H1 (cell line): ENCODE data around the gene SPPL3. TPM values are rescaled to one million over a fixed set of nuclear protein-coding genes. Genes with fewer than 3 reads are reported as not detected.

Source experiments
- CTCF ChIA-PET: fragments of 300-600 bp; sonication (Branson Sonifier 250); formaldehyde crosslinking; loops from one replicate; lab custom pipeline; 2021; ENCODE audit not compliant: partially characterized antibody; lab: Charles Lee
- POLR2A ChIA-PET: fragments of 300-600 bp; sonication (Branson Sonifier 250); formaldehyde crosslinking; loops from one replicate; lab custom pipeline; 2021; ENCODE audit warnings: inconsistent platforms; ENCODE audit not compliant: partially characterized antibody; lab: Charles Lee
- DNase-seq, 2 experiments: peaks; one replicate each; pipeline versions ENCODE4 v3.0.0 to v3.0.0-alpha.2; 2010 to 2022; ENCODE audit warnings: low spot score in 2 of 2, low read depth in 1 of 2, mixed read lengths in 1 of 2
- FAIRE-seq: peaks from 2 replicates; lab custom pipeline; 2011; peaks lifted over from hg19 to GRCh38; lab: Jason Lieb, UNC
- H2AFZ ChIP-seq: 2 replicates; pipeline ENCODE4 v1.8.1; 2012; ENCODE audit warnings: low read length, inconsistent platforms
- H2AK5ac ChIP-seq: 2 replicates; pipeline ENCODE4 v1.6.1; 2013; ENCODE audit warnings: low read depth, low read length
- H2BK120ac ChIP-seq: replicated peaks from 2 replicates; pipeline ENCODE3; 2013; ENCODE audit warnings: low read depth, low read length, inconsistent platforms
- H2BK12ac ChIP-seq: 2 replicates; pipeline ENCODE4 v1.6.1; 2013; ENCODE audit warnings: low read depth, low read length
- H2BK15ac ChIP-seq: 2 replicates; pipeline ENCODE4 v1.6.1; 2013; ENCODE audit warnings: low read length
- H2BK20ac ChIP-seq: 2 replicates; pipeline ENCODE4 v1.6.1; 2013; ENCODE audit warnings: low read length
- H2BK5ac ChIP-seq: 2 replicates; pipeline ENCODE4 v1.6.1; 2013; ENCODE audit warnings: low read depth, low read length
- H3K14ac ChIP-seq: 2 replicates; pipeline ENCODE4 v1.6.1; 2013; ENCODE audit warnings: inconsistent platforms; ENCODE audit not compliant: insufficient read length
- H3K18ac ChIP-seq: 2 replicates; pipeline ENCODE4 v1.6.1; 2013; ENCODE audit warnings: low read length; ENCODE audit errors: extremely low read depth
- H3K23ac ChIP-seq: 2 replicates; pipeline ENCODE4 v1.6.1; 2013; ENCODE audit warnings: inconsistent platforms; ENCODE audit not compliant: insufficient read length
- H3K23me2 ChIP-seq: 2 replicates; pipeline ENCODE4 v1.6.1; 2013; ENCODE audit warnings: low read depth, low read length
- H3K27ac ChIP-seq: 2 replicates; pipeline ENCODE4 v1.6.1; 2011; ENCODE audit warnings: low read depth, low read length, inconsistent platforms
- H3K27me3 ChIP-seq, 4 experiments: replicated peaks in 1 of 4; 1 replicate in 1 of 4; 2 replicates in 3 of 4; pipeline versions ENCODE4 v1.6.1 to v1.8.1; 2011 to 2013; ENCODE audit warnings: low read length in 3 of 4, mild to moderate bottlenecking in 3 of 4, inconsistent platforms in 2 of 4, mixed read lengths in 2 of 4, moderate library complexity in 1 of 4; ENCODE audit not compliant: control insufficient read depth in 3 of 4, insufficient read depth in 3 of 4; ENCODE audit errors: extremely low read depth in 1 of 4
- H3K36me3 ChIP-seq, 4 experiments: 2 replicates each; pipeline versions ENCODE4 v1.6.1 to v1.8.1; 2011 to 2013; ENCODE audit warnings: mild to moderate bottlenecking in 4 of 4, low read length in 3 of 4, moderate library complexity in 2 of 4, control low read depth in 1 of 4, inconsistent platforms in 1 of 4; ENCODE audit not compliant: insufficient read depth in 4 of 4, control insufficient read depth in 2 of 4
- H3K4ac ChIP-seq: replicated peaks from 2 replicates; pipeline ENCODE3; 2013; ENCODE audit warnings: low read length, low read depth, mixed read lengths, inconsistent platforms; ENCODE audit not compliant: insufficient read length
- H3K4me1 ChIP-seq, 4 experiments: replicated peaks in 1 of 4; 1 replicate in 1 of 4; 2 replicates in 3 of 4; pipeline versions ENCODE4 v1.6.1 to v1.8.1; 2011 to 2013; ENCODE audit warnings: low read length in 3 of 4, inconsistent platforms in 2 of 4, mixed read lengths in 1 of 4; ENCODE audit not compliant: insufficient read depth in 4 of 4, control insufficient read depth in 3 of 4
- H3K4me2 ChIP-seq, 2 experiments: 2 replicates each; pipeline versions ENCODE4 v1.6.1 to v1.8.1; 2011 to 2013; ENCODE audit warnings: low read depth in 2 of 2, low read length in 2 of 2, control low read depth in 1 of 2, inconsistent platforms in 1 of 2, mild to moderate bottlenecking in 1 of 2; ENCODE audit not compliant: insufficient read depth in 1 of 2
- H3K4me3 ChIP-seq, 4 experiments: fragments of 200-600, 300-600 bp in 1 of 4; sonication (generic), shearing (Covaris generic), sonication (Bioruptor Twin) in 1 of 4; 2 replicates each; pipeline versions ENCODE4 v1.5.1 to v1.8.1; 2011 to 2016; ENCODE audit warnings: low read length in 4 of 4, low read depth in 3 of 4, control low read depth in 2 of 4, inconsistent platforms in 2 of 4, mild to moderate bottlenecking in 2 of 4, mixed read lengths in 1 of 4, moderate library complexity in 1 of 4; ENCODE audit not compliant: insufficient read depth in 2 of 4; ENCODE audit errors: extremely low read depth in 1 of 4
- H3K56ac ChIP-seq: replicated peaks from 2 replicates; pipeline ENCODE3; 2013; ENCODE audit warnings: low read depth, mild to moderate bottlenecking, mixed read lengths, low read length, inconsistent platforms; ENCODE audit not compliant: insufficient read length
- H3K79me1 ChIP-seq: 2 replicates; pipeline ENCODE4 v1.6.1; 2013; ENCODE audit warnings: low read depth, low read length, control low read depth
- H3K79me2 ChIP-seq, 2 experiments: 2 replicates each; pipeline versions ENCODE4 v1.6.1 to v1.8.1; 2012 to 2013; ENCODE audit warnings: low read length in 2 of 2, mild to moderate bottlenecking in 2 of 2, inconsistent platforms in 1 of 2; ENCODE audit not compliant: insufficient read depth in 2 of 2, control insufficient read depth in 1 of 2
- H3K9ac ChIP-seq, 4 experiments: replicated peaks in 1 of 4; 1 replicate in 1 of 4; 2 replicates in 3 of 4; pipeline versions ENCODE4 v1.6.1 to v1.8.1; 2011 to 2013; ENCODE audit warnings: low read depth in 3 of 4, low read length in 3 of 4, control low read depth in 2 of 4, mild to moderate bottlenecking in 2 of 4, moderate library complexity in 2 of 4, inconsistent platforms in 1 of 4; ENCODE audit errors: extremely low read depth in 1 of 4
- H3K9me3 ChIP-seq, 2 experiments: 2 replicates each; pipeline versions ENCODE4 v1.6.1 to v1.8.1; 2012 to 2013; ENCODE audit warnings: mild to moderate bottlenecking in 2 of 2, moderate library complexity in 2 of 2, control low read depth in 1 of 2, inconsistent platforms in 1 of 2, low read depth in 1 of 2, low read length in 1 of 2, mixed read lengths in 1 of 2; ENCODE audit not compliant: insufficient read depth in 2 of 2
- H4K20me1 ChIP-seq, 2 experiments: replicated peaks in 1 of 2; 2 replicates each; pipeline versions ENCODE3 to v1.8.1; 2011 to 2013; ENCODE audit warnings: inconsistent platforms in 2 of 2, low read length in 2 of 2, mild to moderate bottlenecking in 1 of 2; ENCODE audit not compliant: insufficient read depth in 2 of 2, control insufficient read depth in 1 of 2
- H4K5ac ChIP-seq: 2 replicates; pipeline ENCODE4 v1.6.1; 2013; ENCODE audit warnings: low read length, low read depth, mixed read lengths, inconsistent platforms; ENCODE audit not compliant: insufficient read length
- H4K8ac ChIP-seq: 2 replicates; pipeline ENCODE4 v1.8.0; 2013; ENCODE audit warnings: mild to moderate bottlenecking, moderate library complexity, low read length, inconsistent platforms; ENCODE audit not compliant: insufficient read depth; ENCODE audit errors: extremely low read depth
- H4K91ac ChIP-seq: replicated peaks from 2 replicates; pipeline ENCODE3; 2013; ENCODE audit warnings: low read length, mixed read lengths, inconsistent platforms; ENCODE audit not compliant: insufficient read length
- ASH2L ChIP-seq: fragments of 200-600, 300-600 bp; sonication (generic); IDR thresholded peaks from one replicate; pipeline ENCODE4 v1.7.1; 2017; ENCODE audit warnings: low read length
- E2F6 ChIP-seq: IDR thresholded peaks from 2 replicates; pipeline ENCODE4 v1.6.1; 2012; ENCODE audit warnings: inconsistent platforms
- KDM4A ChIP-seq: IDR thresholded peaks from one replicate; pipeline ENCODE4 v1.7.1; 2012; ENCODE audit warnings: low read depth, mild to moderate bottlenecking, moderate library complexity, low read length, inconsistent platforms; ENCODE audit not compliant: severe bottlenecking
- TAF1 ChIP-seq: IDR thresholded peaks from 2 replicates; pipeline ENCODE4 v1.6.1; 2011; ENCODE audit warnings: mild to moderate bottlenecking, low read depth, low read length
- WGBS, 2 experiments: shearing (Covaris generic) in 1 of 2; methylation state at CpG; one replicate each; pipeline versions ENCODE4 v1.1.6 to v1.1.7; 2013 to 2015; ENCODE audit warnings: low lambda C conversion rate in 2 of 2, mixed read lengths in 2 of 2, inconsistent platforms in 1 of 2, low coverage in 1 of 2, missing lambda C conversion rate in 1 of 2; ENCODE audit not compliant: insufficient replicate concordance in 2 of 2, insufficient coverage in 1 of 2, insufficient read length in 1 of 2; ENCODE audit errors: extremely low coverage in 1 of 2, missing lambda C conversion rate in 1 of 2; 5-methylcytosine and 5-hydroxymethylcytosine counted together
- polyA plus RNA-seq, 7 experiments: library from polyadenylated mRNA; depleted of rRNA in 3 of 7; stranded (reverse) in 5 of 7; unstranded in 2 of 7; fragments of >200 nt in 5 of 7; fragments of 200-250 nt in 2 of 7; gene quantifications; 1 replicate in 5 of 7; 2 replicates in 1 of 7; 4 replicates in 1 of 7; pipeline versions ENCODE4 v1.2.1 to v1.2.3, GENCODE V29; 2011 to 2013; ENCODE audit warnings: missing spikeins in 2 of 7, mixed read lengths in 2 of 7
- total RNA-seq: library from RNA; stranded (reverse); fragmentation: NEBNext Ultra II Directional; extraction: Animal tissue kit (Norgen Biotek cat#: 25700); gene quantifications from 2 replicates; pipeline ENCODE4 v1.2.1, GENCODE V29; 2021
- TF ChIP-seq, protein P1 (sequence below): IDR thresholded peaks from 2 replicates; pipeline ENCODE4 v1.6.1; 2011; ENCODE audit warnings: low read depth, mild to moderate bottlenecking, low read length; ENCODE audit not compliant: insufficient read depth

Gene SPPL3
- total and polyA plus RNA-seq, 2 of the 8 experiments (the other 6 are each of a cell fraction or from before 2014, with no cell fraction given) = 27.3 to 48.4 TPM

- H3K14ac ChIP-seq = no peak overlapping the region
- H4K8ac ChIP-seq = no peak overlapping the region
- TF ChIP-seq KDM4A = no peak
- TF ChIP-seq TAF1 = no peak
- TF ChIP-seq, protein P1, sequence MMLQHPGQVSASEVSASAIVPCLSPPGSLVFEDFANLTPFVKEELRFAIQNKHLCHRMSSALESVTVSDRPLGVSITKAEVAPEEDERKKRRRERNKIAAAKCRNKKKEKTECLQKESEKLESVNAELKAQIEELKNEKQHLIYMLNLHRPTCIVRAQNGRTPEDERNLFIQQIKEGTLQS = no peak
- no peak for TF ChIP-seq ASH2L
- no peak for TF ChIP-seq E2F6
- CTCF ChIA-PET = interaction anchor here (0.7 to 1.7 kb wide), 2 partner anchors 21 to 136 kb away, joined by 3 to 4 read pairs; no protein-coding TSS in a partner anchor
- H2BK15ac ChIP-seq = no peak overlapping the region
- H3K4me2 ChIP-seq = no peak overlapping the region
- H3K23me2 ChIP-seq = no peaks in the 10 kb centered on the region; the same call in 1 of the 2 replicates
- H3K9me3 ChIP-seq = no peaks in the 10 kb centered on the region; a peak in 1 of 4 replicates
- no peak overlapping the region for H3K27ac ChIP-seq
- H3K79me1 ChIP-seq = peaks cover 2% of the 10 kb centered on the region; the same call in 1 of the 2 replicates
- H3K9ac ChIP-seq = no peak overlapping the region
- H2AFZ ChIP-seq = no peak overlapping the region
- no peak overlapping the region for H3K4me3 ChIP-seq
- H2BK12ac ChIP-seq = no peak overlapping the region
- no peak overlapping the region for H3K4ac ChIP-seq
- H2AK5ac ChIP-seq = no peak overlapping the region
- no peak overlapping the region for H3K18ac ChIP-seq
- no peaks in the 10 kb centered on the region for H3K36me3 ChIP-seq
- POLR2A ChIA-PET = interaction anchor here (1.2 kb wide), 1 partner anchor 131 kb away, joined by 3 read pairs; no protein-coding TSS in a partner anchor
- no peak overlapping the region for H4K91ac ChIP-seq
- WGBS, 2 experiments = 85% methylated on average over 1 of the region's 1 CpG; no CpG with 5 or more reads in 1 of the 2 experiments
- no peak overlapping the region for H4K5ac ChIP-seq
- H3K79me2 ChIP-seq = peaks cover 0 to 41% of the 10 kb centered on the region in 2 experiments; a peak in 2 of 4 replicates
- no peaks in the 10 kb centered on the region for H3K27me3 ChIP-seq
- H2BK120ac ChIP-seq = no peak overlapping the region
- peaks cover 5 to 6% of the 10 kb centered on the region in 2 experiments for H4K20me1 ChIP-seq
- DNase-seq = no peak
- no peak overlapping the region for H2BK20ac ChIP-seq
- peaks cover 0 to 7% (median 4%) of the 10 kb centered on the region in 4 experiments; a peak in 1 of 7 replicates for H3K4me1 ChIP-seq
- FAIRE-seq = no peak
- no peak overlapping the region for H3K23ac ChIP-seq
- H2BK5ac ChIP-seq = no peak overlapping the region
- H3K56ac ChIP-seq = no peak overlapping the region
These were observed 68.5 kb downstream of the SPPL3 start for GRCh38 chr12:120835657-120836056.
